Measurements from ENCODE around the gene NECAP2.

NECAP2 gene

DNA sequence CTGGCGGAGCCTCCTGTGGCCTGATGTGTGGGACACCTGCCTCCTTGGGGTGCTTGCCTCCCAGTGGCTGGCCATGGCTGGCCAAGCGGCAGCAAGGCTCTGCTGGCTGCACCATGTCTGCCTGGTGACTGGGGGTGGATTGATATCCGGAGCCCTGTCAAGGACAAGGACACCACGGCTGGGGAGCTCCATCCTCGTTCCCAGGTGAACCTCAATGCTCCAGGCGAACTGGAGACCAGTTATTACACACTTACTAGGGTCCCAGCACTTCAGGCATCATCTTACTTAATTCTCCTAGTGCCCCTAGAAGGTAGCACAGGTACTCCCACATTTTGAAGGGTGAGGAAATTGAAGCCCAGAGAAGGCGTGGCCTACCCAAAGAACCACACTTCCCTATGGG, 18.5 kb upstream of the NECAP2 start:
- no peak for DNase-seq (ENCODE audit: low read depth)
- H3K4me3 ChIP-seq (ENCODE audit: low read depth, low read length), result no peak overlapping the region
- TF ChIP-seq, protein P1, sequence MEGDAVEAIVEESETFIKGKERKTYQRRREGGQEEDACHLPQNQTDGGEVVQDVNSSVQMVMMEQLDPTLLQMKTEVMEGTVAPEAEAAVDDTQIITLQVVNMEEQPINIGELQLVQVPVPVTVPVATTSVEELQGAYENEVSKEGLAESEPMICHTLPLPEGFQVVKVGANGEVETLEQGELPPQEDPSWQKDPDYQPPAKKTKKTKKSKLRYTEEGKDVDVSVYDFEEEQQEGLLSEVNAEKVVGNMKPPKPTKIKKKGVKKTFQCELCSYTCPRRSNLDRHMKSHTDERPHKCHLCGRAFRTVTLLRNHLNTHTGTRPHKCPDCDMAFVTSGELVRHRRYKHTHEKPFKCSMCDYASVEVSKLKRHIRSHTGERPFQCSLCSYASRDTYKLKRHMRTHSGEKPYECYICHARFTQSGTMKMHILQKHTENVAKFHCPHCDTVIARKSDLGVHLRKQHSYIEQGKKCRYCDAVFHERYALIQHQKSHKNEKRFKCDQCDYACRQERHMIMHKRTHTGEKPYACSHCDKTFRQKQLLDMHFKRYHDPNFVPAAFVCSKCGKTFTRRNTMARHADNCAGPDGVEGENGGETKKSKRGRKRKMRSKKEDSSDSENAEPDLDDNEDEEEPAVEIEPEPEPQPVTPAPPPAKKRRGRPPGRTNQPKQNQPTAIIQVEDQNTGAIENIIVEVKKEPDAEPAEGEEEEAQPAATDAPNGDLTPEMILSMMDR (IDR thresholded peaks at IDR 0.05; ENCODE audit: low read depth, low read length, missing control alignments), result no peak
- in situ Hi-C loops (cut with HindIII; ENCODE audit: low sequenced_read_pairs), result no loop called here

DNA sequence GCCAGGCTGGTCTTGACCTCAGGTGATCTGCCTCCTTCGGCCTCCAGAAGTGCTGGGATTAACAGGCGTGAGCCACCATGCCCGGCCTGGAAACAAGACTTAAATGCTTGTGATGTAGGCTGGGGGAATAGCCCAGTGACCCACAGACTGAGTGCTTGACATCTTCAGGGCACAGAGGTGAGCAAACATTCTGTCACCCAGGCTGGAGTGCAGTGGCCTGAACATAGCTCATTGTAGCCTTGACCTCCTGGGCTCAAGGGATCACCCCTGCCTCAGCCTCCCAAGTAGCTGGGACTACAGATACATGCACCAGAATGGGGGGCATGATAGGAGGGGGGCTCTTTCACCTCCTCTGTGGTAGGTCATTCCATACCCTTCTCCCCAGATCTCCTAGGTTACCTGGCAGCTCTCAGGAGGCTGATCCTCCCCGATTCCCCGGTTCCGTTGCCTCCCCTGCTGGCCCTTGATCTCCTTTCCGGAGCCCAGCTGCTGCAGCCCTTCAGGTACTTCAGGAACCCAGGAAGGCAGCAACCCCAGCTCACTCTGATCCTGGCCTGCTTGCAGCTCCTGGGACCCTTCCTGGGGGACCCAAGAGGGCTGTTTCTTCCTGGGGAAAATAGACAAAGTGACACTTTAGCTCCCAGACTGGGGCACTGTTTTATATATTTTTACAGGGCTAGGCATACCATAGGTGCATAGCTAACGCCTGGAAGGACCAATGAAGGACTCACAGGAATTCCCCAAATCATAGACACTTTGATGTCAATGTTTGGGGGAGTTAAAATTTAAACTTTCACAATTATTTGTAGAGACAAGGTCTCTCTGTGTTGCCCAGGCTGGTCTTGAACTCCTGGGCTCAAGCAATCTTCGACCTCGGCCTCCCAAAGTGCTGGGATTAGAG, 15.1 kb upstream of the NECAP2 start:
- TF ChIP-seq, protein P1 (IDR thresholded peaks at IDR 0.05; ENCODE audit: low read depth, low read length, missing control alignments), result no peak
- no peak for DNase-seq (ENCODE audit: low read depth)
- no peak overlapping the region for H3K4me3 ChIP-seq (ENCODE audit: low read depth, low read length)
- in situ Hi-C loops (cut with HindIII; ENCODE audit: low sequenced_read_pairs), result no loop called here

DNA sequence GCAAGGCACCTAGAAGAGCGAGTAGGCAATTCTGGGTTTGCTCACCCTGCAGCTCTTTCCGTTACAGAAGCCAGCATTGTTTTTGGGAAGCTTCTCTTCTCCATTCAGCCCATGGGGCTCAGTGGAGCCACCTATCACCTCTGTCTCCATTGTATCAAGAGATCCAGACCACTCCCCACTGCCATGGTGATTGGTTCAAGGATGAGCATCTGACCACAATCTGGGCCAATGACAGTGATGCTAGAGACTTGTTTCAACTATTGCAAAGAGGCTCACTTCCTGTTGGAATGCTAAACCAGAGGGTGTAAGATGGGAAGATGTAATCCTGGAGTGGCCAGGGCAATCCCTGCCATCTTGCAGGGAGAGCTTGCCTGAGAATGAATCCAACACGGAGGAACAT, 9.9 kb upstream of the NECAP2 start:
- in situ Hi-C loops (cut with HindIII; ENCODE audit: low sequenced_read_pairs), result loop anchor here (5.0 to 10.0 kb wide), 2 partner anchors 43 to 66 kb away; partner anchors contain the start of gene SZRD1
- TF ChIP-seq, protein P1 (IDR thresholded peaks at IDR 0.05; ENCODE audit: low read depth, low read length, missing control alignments), result no peak
- H3K4me3 ChIP-seq (ENCODE audit: low read depth, low read length), result no peak overlapping the region
- DNase-seq (ENCODE audit: low read depth), result no peak

DNA sequence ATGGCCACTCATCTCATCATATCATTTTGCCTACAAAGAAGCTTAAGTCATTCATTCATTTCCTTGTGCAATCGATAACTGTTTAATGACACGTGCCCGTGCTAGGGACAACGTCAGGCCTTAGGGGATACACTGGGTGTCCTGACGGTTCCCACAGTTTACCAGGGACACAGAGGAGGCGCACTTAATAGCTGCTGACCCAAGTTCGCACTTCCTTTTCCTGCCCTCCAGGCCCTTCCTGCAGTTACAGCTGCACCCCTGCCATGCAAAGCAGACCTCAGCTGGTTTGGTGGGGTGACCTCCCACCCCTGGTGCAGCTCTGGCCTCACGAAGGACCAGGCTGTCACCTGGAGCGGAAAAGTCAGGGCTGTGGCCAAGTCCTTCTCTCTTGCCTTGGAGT, 7.5 kb upstream of the NECAP2 start:
- no peak overlapping the region for H3K4me3 ChIP-seq (ENCODE audit: low read depth, low read length)
- DNase-seq (ENCODE audit: low read depth), result no peak
- in situ Hi-C loops (cut with HindIII; ENCODE audit: low sequenced_read_pairs), result loop anchor here (5.0 to 10.0 kb wide), 2 partner anchors 46 to 68 kb away; partner anchors contain the start of gene SZRD1
- TF ChIP-seq, protein P1 (IDR thresholded peaks at IDR 0.05; ENCODE audit: low read depth, low read length, missing control alignments), result no peak

DNA sequence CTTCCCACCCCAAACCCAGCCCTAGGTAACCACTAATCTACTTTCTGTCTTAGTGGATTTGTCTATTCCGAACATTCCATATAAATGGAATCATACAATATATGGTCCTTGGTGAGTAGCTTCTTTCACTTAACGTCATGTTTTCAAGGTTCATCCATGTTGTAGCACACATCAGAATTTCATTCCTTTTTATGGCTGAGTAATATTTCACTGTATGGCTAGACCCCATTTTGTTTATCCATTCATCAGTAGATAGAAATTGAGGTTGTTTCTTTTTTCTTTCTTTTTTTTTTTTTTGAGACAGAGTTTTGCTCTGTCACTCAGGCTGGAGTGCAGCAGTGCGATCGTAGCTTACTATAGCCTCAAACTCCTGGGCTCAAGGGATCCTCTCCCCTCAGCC, 6.5 kb upstream of the NECAP2 start:
- in situ Hi-C loops (cut with HindIII; ENCODE audit: low sequenced_read_pairs), result loop anchor here (5.0 to 10.0 kb wide), 2 partner anchors 47 to 69 kb away; partner anchors contain the start of gene SZRD1
- no peak for DNase-seq (ENCODE audit: low read depth)
- H3K4me3 ChIP-seq (ENCODE audit: low read depth, low read length), result no peak overlapping the region
- TF ChIP-seq, protein P1 (IDR thresholded peaks at IDR 0.05; ENCODE audit: low read depth, low read length, missing control alignments), result no peak

DNA sequence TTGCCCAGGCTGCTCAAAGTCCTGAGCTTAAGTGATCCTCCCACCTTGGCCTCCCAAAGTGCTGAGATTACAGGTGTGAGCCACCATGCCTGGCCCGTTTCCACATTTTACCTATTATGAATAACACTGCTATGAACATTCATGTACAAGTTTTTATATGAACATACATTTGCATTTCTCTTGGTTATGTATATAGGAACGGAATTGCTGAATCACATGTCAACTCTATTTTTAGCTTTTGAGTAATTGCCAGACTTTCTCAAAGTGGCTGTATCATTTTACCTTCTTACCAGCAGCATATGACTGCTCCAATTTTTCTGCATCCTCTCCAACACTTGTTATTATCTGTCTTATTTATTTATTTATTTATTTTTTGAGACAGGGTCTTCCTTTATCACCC, 6.0 kb upstream of the NECAP2 start:
- in situ Hi-C loops (cut with HindIII; ENCODE audit: low sequenced_read_pairs), result loop anchor here (5.0 to 10.0 kb wide), 2 partner anchors 47 to 70 kb away; partner anchors contain the start of gene SZRD1
- H3K4me3 ChIP-seq (ENCODE audit: low read depth, low read length), result no peak overlapping the region
- no peak for DNase-seq (ENCODE audit: low read depth)
- TF ChIP-seq, protein P1 (IDR thresholded peaks at IDR 0.05; ENCODE audit: low read depth, low read length, missing control alignments), result no peak

Data from astrocyte of the cerebellum (primary cell).